PC-3 (cell line): ENCODE data around the gene CDSN. TPM values are rescaled to one million over a fixed set of nuclear protein-coding genes. Genes with fewer than 3 reads are reported as not detected.
A peak's percentile ranks its signal among the peaks of the same experiment; 100 is the strongest.

Experiments
- ATAC-seq: fragments of 200-7000 bp; cut with Tn5 transposase; 2 replicates; pipeline ENCODE4 v1.9.1; 2020; ENCODE audit warnings: mild to moderate bottlenecking, moderate library complexity
- BruUV-seq: library from RNA; stranded (reverse); fragments of 400-500 nt; replicated peaks from 2 replicates; lab custom pipeline; 2021; lab: Mats Ljungman, UMichigan
- CTCF ChIA-PET: fragments of 300-600 bp; sonication (Branson Sonifier 250); formaldehyde crosslinking; loops from one replicate; lab custom pipeline; 2022; ENCODE audit warnings: antibody characterized with exemption; lab: Charles Lee
- POLR2A ChIA-PET: fragments of 300-600 bp; sonication (Branson Sonifier 250); formaldehyde crosslinking; loops from one replicate; lab custom pipeline; 2022; ENCODE audit warnings: antibody characterized with exemption; ENCODE audit not compliant: unreplicated experiment; lab: Charles Lee
- DNase-seq: peaks from one replicate; pipeline ENCODE4 v3.0.0-alpha.2; 2015
- H2AFZ ChIP-seq: fragments of 300-600 bp; sonication (generic); 2 replicates; pipeline ENCODE4 v1.6.0; 2016; ENCODE audit warnings: antibody characterized with exemption, low read length
- H3F3A ChIP-seq: fragments of 300-600 bp; sonication (generic); one replicate; pipeline ENCODE4 v1.6.0; 2017; ENCODE audit warnings: antibody characterized with exemption, low read length, control low read depth, mild to moderate bottlenecking; ENCODE audit not compliant: unreplicated experiment
- H3K27ac ChIP-seq: fragments of 300-600 bp; sonication (generic); 2 replicates; pipeline ENCODE4 v1.5.1; 2016; ENCODE audit warnings: mild to moderate bottlenecking, low read length
- H3K27me3 ChIP-seq: fragments of 300-600 bp; sonication (generic); 2 replicates; pipeline ENCODE4 v1.6.1; 2016; ENCODE audit warnings: low read length, mixed read lengths
- H3K36me3 ChIP-seq: fragments of 300-600 bp; sonication (generic); 2 replicates; pipeline ENCODE4 v1.6.1; 2016; ENCODE audit warnings: low read depth, mixed run types, low read length, mixed read lengths
- H3K4me1 ChIP-seq: fragments of 300-600 bp; sonication (generic); 2 replicates; pipeline ENCODE4 v1.5.1; 2016; ENCODE audit warnings: low read length; ENCODE audit not compliant: insufficient read depth
- H3K4me2 ChIP-seq: fragments of 300-600 bp; sonication (generic); 2 replicates; pipeline ENCODE4 v1.6.0; 2016; ENCODE audit warnings: low read length
- H3K4me3 ChIP-seq: fragments of 300-600 bp; sonication (generic); 2 replicates; pipeline ENCODE4 v1.5.1; 2016; ENCODE audit warnings: mild to moderate bottlenecking, low read length, mixed read lengths
- H3K79me2 ChIP-seq: fragments of 300-600 bp; sonication (generic); 2 replicates; pipeline ENCODE4 v1.6.1; 2017; ENCODE audit warnings: low read length, mixed read lengths
- H3K9ac ChIP-seq: fragments of 300-600 bp; sonication (generic); 2 replicates; pipeline ENCODE4 v1.6.0; 2016; ENCODE audit warnings: mild to moderate bottlenecking, low read length
- H3K9me2 ChIP-seq: fragments of 300-600 bp; sonication (generic); replicated peaks from 2 replicates; pipeline ENCODE4 v1.6.1; 2016; ENCODE audit warnings: mixed run types, low read length, mixed read lengths
- H3K9me3 ChIP-seq: fragments of 300-600 bp; sonication (generic); 2 replicates; pipeline ENCODE4 v1.6.1; 2016; ENCODE audit warnings: low read length, mixed read lengths
- H4K20me1 ChIP-seq: fragments of 300-600 bp; sonication (generic); 2 replicates; pipeline ENCODE4 v1.6.1; 2016; ENCODE audit warnings: low read length, mixed read lengths
- CTCF ChIP-seq: fragments of 300-600 bp; sonication (generic); conservative IDR thresholded peaks from 2 replicates; pipeline ENCODE4 v1.5.1; 2017; ENCODE audit warnings: antibody characterized with exemption, low read depth, mild to moderate bottlenecking, low read length
- EZH2 ChIP-seq: fragments of 300-600 bp; sonication (generic); IDR thresholded peaks from one replicate; pipeline ENCODE4 v1.6.1; 2017; ENCODE audit warnings: antibody characterized with exemption, mild to moderate bottlenecking, low read length; ENCODE audit not compliant: unreplicated experiment
- EZH2phosphoT487 ChIP-seq: fragments of 300-600 bp; sonication (generic); IDR thresholded peaks from 2 replicates; pipeline ENCODE4 v1.6.1; 2018; ENCODE audit warnings: mild to moderate bottlenecking, antibody characterized with exemption, low read length, borderline replicate concordance
- intact Hi-C: fragments of 100-400 bp; cut with micrococcal nuclease; formaldehyde crosslinking; loops from 2 replicates; pipeline ENCODE4 v1.9.0; 2023
- total RNA-seq: library from RNA; depleted of rRNA; stranded (reverse); fragments of >200 nt; gene quantifications from 2 replicates; pipeline ENCODE4 v1.2.3, GENCODE V29; 2014

Gene CDSN
- total RNA-seq, 1 experiment from 2014 or later: 0.55 TPM

GRCh38 chr6:31140643-31141042 is 20.4 kb upstream of the CDSN start:
- H3K27ac ChIP-seq: no peak overlapping the region
- ATAC-seq (no peak), DNase-seq (no peak)
- H3K79me2 ChIP-seq: no peaks in the 10 kb centered on the region
- ChIA-PET CTCF (no interaction called here), POLR2A (no interaction called here)
- BruUV-seq: no TSS peak
- no peak overlapping the region for H3K4me3 ChIP-seq
- no peak overlapping the region for H3K9ac ChIP-seq
- H3K4me2 ChIP-seq: no peak overlapping the region
- no peaks in the 10 kb centered on the region for H3K9me2 ChIP-seq
- no peaks in the 10 kb centered on the region for H3K36me3 ChIP-seq
- no peak for TF ChIP-seq EZH2phosphoT487
- TF ChIP-seq CTCF: no peak
- TF ChIP-seq EZH2: no peak
- H3F3A ChIP-seq: no peaks in the 10 kb centered on the region
- H4K20me1 ChIP-seq: no peaks in the 10 kb centered on the region
- no peaks in the 10 kb centered on the region for H3K27me3 ChIP-seq
- intact Hi-C loops: no loop called here
- no peak overlapping the region for H2AFZ ChIP-seq
- peaks cover 4% of the 10 kb centered on the region; the same call in 1 of the 2 replicates for H3K4me1 ChIP-seq
- no peaks in the 10 kb centered on the region for H3K9me3 ChIP-seq

GRCh38 chr6:31139599-31139998 is 19.4 kb upstream of the CDSN start:
- Histone ChIP-seq H2AFZ (no peak overlapping the region), H3K36me3 (no peaks in the 10 kb centered on the region), H3K4me2 (no peak overlapping the region), H3K79me2 (no peaks in the 10 kb centered on the region), H3K9me3 (no peaks in the 10 kb centered on the region), H3K27ac (no peak overlapping the region), H3K4me1 (peaks cover 4% of the 10 kb centered on the region; the same call in 1 of the 2 replicates), H3F3A (no peaks in the 10 kb centered on the region), H3K27me3 (no peaks in the 10 kb centered on the region), H3K9me2 (no peaks in the 10 kb centered on the region), H3K4me3 (no peak overlapping the region), H4K20me1 (no peaks in the 10 kb centered on the region), H3K9ac (no peak overlapping the region)
- TF ChIP-seq CTCF (no peak), EZH2phosphoT487 (no peak), EZH2 (no peak)
- ATAC-seq (no peak), DNase-seq (peak; percentile 30)
- no TSS peak for BruUV-seq
- ChIA-PET POLR2A (interaction anchor here (0.8 kb wide), 1 partner anchor 19 kb away, joined by 3 read pairs; the partner anchor contains the start of gene TCF19), CTCF (no interaction called here)
- intact Hi-C loops: no loop called here

- no peak within 1 kb of the TSS for H3K27ac ChIP-seq
These were observed 18.7 kb upstream of the CDSN start, which contains the start of gene PSORS1C2 for GRCh38 chr6:31138982-31139381. Gene PSORS1C2, minus strand, starts transcription at chr6:31139066. Its CDS starts 40 bp downstream, at chr6:31139026.

More at GRCh38 chr6:31138982-31139381, 18.7 kb upstream of the CDSN start, which contains the start of gene PSORS1C2:
- Histone ChIP-seq H3K9ac (no peak within 1 kb of the TSS), H3F3A (no peaks in the 10 kb centered on the region), H3K4me3 (no peak within 1 kb of the TSS), H3K27me3 (no peaks in the 10 kb centered on the region), H3K4me1 (peaks cover 4% of the 10 kb centered on the region; the same call in 1 of the 2 replicates), H3K9me3 (no peaks in the 10 kb centered on the region), H4K20me1 (no peaks in the 10 kb centered on the region), H2AFZ (no peak within 1 kb of the TSS), H3K4me2 (no peak within 1 kb of the TSS; the same call in 1 of the 2 replicates), H3K79me2 (no peaks in the 10 kb centered on the region), H3K36me3 (no peaks in the 10 kb centered on the region), H3K9me2 (no peaks in the 10 kb centered on the region)
- DNase-seq (peak; percentile 25), ATAC-seq (no peak)
- ChIA-PET CTCF (no interaction called here), POLR2A (interaction anchor here (0.8 kb wide), 1 partner anchor 19 kb away, joined by 3 read pairs; the partner anchor contains the start of gene TCF19)
- no TSS peak for BruUV-seq
- no peak for TF ChIP-seq EZH2phosphoT487
- TF ChIP-seq EZH2: no peak
- no peak for TF ChIP-seq CTCF
- intact Hi-C loops: no loop called here
